ENCODE data around the gene ZCCHC8.
A peak's percentile ranks its signal among the peaks of the same experiment; 100 is the strongest.
"Not testable (repeated sequence)": the region's sequence is repeated elsewhere in the genome, so short reads cannot be mapped to it uniquely, and the experiment has no call there.

ZCCHC8 gene

DNA sequence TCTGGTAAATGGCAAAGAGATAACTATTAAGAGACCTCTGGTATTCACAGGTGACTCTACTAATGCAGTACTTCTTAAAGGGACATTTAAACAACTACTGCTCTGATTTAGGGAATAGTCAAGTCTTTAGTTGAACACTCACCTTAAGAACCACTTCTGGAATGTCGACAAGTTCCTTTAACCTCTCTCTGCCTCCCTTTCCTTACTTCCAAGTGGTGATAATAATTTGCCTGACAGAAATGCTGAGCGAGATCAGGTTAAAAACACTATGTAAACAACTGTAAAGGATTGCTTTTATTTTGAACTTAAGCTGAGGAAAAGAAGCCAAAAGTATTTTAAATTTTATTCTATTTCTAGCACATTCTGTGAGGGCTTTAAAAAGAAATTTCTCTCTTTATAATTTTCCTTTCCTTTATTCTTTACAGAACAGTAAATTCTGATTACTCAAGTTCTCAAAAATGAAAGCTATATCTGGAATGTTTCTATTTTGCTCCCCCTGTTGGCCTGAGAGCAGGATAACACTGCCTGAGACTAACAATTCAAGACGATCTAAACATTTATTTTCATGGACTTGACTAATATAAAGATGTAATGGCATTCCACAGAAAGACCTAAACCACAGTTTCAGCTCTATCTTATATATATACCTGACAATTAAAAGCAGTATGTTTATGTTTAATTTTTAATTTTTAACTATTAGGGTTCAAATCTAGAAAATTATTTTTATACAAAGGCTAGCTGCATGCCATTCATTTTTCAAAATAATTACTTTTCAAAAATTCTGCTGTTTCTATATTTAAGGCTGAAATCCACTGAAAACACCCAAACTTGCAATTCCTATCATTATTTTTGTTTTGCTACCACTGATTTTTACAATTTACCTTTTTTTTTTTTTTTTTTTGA, 29.2 kb downstream of the ZCCHC8 start:
- peak; percentile 24 for DNase-seq (ENCODE audit: low read depth)

DNA sequence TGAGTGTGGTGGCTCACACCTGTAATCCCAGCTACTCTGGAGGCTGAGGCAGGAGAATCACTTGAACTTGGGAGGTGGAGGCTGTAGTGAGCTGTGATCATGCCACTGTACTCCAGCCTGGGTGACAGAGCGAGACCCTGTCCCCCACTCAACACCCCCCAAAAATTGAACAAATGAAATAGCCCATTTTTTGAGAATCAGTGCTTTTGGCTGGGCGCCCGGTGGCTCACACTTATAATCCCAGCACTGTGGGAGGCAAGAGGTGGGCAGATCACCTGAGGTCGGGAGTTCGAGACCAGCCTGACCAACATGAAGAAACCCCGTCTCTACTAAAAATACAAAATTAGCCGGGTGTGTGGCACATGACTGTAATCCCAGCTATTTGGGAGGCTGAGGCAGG, 30.2 kb downstream of the ZCCHC8 start:
- DNase-seq (ENCODE audit: low read depth) = not testable (repeated sequence)

DNA sequence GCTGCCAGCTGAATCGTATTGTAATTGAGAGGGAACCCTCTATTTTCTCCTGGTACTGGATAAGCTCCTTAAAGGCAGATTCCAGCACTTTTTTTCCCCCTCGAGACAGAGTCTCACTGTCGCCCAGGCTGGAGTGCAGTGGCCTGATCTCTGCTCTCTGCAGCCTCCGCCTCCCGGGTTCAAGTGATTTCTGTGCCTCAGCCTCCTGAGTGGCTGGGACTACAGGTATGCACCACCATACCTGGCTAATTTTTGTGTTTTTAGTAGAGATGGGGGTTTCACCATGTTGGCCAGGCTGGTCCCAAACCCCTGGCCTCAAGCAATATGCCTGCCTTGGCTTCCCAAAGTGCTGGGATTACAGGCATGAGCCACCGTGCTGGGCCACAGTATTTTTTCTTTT, 30.9 kb downstream of the ZCCHC8 start:
- not testable (repeated sequence) for DNase-seq (ENCODE audit: low read depth)

DNA sequence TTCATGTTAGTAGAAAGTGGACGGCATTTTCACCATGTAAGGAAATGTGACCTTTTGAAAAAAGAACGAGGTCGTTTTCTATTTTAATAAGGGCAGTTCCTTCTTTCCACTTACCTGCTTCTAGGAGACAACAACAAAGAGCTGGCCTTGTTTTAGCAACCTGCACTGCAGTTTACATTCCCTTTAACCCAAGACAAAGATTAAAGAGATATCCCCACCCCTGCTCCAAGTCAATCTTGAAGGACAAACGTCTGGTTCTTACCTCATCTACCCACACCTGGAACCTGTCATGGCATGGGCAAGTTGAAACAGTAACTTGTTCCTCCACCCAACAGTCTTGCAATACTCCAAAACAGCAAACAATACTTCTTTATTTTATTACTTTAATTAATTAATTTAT, 32.7 kb downstream of the ZCCHC8 start:
- no peak for DNase-seq (ENCODE audit: low read depth)

DNA sequence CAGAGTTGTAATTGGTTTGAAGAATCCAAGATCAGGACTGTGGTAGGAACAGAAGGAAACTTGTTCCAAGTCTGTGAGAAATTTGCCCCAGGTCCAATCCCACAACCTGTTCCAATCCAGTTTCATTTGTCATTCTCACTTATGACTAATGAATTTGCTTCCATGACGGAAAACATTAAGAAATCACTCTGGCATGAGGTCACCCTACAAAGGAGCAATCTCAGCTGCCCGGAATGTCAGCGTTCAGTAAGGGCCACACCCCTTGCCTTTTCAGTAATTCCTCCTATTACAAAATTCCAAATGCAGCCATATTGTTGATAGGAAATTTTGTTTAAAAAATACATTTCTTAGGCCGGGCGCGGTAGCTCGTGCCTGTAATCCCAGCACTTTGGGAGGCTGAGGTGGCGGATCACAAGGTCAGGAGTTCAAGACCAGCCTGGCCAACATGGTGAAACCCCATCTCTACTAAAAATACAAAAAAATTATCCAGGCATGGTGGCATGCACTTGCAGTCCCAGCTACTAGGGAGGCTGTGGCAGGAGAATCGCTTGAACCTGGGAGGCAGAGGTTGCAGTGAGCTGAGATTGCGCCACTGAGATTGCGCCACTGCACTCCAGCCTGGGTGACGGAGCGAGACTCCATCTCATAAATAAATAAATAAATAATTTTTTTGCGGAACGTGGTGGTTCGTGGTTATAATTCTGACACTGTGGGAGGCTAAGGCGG, 36.3 kb downstream of the ZCCHC8 start:
- DNase-seq (ENCODE audit: low read depth) = not testable (repeated sequence)

DNA sequence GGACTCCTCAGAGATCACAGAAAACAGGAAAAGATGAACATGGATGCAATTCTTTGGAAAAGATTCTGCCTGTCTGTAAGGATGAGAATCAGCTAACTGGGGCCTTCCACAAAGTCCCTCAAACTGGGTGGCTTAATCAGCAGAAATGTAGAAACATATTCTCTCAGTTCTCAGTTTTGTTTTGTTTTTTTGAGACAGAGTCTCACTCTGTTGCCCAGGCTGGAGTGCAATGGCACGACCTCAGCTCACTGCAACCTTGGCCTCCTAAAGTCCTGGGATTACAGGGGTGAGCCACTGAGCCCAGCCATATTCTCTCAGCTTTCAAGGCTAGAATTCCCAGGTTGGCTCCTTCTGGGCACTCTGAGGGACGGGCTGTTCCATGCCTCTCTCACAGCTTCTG, 40.1 kb downstream of the ZCCHC8 start:
- DNase-seq (ENCODE audit: low read depth) = no peak

DNA sequence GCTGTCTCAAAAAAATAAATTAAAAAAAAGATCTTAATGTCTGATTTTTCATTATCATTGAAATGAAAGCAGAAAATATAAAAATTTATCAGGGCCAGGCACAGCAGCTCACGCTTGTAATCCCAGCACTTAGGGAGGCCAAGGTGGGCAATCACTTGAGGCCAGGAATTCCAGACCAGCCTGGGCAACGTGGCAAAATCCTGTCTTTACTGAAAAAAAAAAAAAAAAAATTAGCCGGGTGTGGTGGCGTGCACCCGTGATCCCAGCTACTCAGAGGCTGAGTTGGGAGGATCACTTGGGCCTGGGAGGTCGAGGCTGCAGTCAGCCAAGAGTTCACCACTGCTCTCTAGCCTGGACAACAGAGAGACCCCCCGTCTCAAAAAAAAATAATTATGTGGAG, 40.7 kb downstream of the ZCCHC8 start:
- no peak for DNase-seq (ENCODE audit: low read depth)

DNA sequence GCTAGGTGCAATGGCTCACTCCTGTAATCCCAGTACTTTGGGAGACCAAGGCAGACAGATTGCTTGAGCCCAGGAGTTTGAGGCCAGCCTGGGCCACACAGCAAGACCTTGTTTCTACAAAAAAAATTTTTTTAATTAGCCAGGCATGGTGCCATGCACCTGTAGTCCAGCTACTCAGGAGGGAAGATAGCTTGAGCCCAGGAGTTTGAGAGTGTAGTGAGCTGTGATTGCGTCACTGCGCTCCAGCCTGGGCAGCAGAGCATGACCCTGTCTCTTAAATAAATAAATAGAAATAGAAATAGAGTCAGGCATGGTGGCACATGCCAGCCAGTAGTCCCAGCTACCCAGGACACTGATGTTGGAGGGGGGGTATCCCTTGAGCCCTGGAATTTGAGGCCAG, 41.5 kb downstream of the ZCCHC8 start:
- DNase-seq (ENCODE audit: low read depth) = no peak

DNA sequence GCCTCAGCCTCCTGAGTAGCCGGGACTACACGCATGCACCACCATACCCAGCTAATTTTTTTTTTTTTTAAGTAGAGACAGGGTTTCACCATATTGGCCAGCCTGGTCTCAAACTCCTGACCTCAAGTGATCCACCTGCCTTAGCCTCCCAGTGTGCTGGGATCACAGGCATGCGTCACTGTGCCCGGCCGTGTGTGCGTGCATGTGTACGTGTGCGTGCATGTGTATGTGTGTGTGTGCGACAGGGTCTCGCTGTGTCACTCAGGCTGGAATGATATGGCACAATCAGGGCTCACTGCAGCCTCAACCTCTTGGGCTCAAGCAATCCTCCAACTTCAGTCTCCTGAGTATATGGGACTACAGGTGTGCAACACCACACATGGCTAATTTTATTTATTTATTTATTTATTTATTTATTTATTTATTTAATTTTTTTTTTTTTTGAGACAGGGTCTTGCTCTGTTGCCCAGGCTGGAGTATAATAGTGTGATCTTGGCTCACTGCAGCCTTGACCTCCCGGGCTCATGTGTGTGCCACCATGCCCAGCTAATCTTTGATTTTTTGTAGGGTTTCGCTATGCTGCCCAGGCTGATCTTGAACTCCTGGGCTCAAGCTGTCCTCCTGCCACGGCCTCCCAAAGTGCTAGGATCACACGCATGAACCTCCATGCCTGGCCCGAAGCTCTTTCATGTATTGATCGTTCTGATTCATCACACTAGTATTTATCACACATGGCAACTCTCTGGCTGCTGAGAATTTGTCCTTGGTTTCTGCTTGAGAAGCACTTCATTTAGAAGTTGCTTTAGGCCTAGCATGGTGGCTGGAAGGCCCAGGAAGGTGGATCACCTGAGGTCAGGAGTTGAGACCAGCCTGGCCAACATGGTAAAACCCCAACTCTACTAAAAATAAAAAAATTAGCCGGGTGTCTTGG, 42.4 kb downstream of the ZCCHC8 start:
- DNase-seq (ENCODE audit: low read depth) = no peak

DNA sequence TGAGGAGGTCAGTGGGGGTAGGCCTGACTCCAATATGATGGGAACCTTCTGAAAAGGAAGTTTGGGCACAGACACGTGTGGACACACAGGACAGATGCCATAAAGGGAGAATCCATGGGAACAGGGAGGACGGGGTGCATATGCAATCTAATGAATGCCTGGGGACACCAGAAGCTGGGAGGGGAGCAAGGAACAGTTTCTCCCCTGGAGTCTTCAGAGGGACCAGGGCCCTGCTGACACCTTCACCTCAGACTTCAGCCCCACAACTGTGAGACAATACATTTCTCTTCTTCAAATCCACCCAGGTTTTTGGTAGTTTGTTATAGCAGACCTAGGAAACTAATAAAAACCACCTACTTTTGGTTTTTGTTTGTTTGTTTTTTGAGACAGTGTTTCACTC, 43.1 kb downstream of the ZCCHC8 start:
- DNase-seq (ENCODE audit: low read depth) = no peak

DNA sequence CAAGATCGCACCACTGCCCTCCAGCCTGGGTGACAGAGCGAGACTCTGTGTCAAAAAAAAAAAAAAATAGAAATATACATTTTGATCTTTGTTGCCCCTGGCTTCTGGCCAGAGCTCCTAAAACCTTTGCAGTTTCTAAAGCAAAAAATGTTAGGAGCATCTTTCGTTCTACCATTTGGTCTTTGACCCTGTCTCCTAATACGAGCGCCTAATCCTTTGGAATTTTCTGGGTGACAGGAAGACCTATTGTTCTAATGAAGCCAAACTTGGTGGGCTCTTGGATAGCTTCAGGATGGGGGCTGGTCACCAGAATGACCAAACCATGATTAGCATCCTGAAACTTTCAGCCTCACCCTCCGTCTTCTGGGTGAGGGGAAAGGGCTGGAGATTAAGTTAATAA, 46.0 kb downstream of the ZCCHC8 start:
- DNase-seq (ENCODE audit: low read depth) = no peak

DNA sequence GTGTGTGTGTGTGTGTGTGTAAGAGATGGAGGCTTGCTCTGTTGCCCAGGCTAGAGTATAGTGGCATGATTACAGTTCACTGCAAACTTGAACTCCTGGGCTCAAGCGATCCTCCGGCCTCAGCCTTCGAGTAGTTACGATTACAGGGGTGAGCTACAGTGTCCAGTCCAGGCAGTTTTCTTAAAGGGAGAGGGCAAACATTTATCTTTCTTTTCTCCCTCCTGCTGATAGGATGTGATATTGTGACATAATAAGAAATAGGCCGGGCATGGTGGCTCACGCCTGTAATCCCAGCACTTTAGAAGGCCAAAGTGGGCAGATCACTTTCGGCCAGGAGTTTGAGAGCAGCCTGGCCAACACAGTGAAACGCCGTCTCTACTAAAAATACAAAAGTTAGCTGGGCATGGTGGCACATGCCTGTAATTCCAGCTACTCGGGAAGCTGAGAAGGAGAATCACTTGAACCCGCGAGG, 46.4 kb downstream of the ZCCHC8 start:
- DNase-seq (ENCODE audit: low read depth) = no peak

DNA sequence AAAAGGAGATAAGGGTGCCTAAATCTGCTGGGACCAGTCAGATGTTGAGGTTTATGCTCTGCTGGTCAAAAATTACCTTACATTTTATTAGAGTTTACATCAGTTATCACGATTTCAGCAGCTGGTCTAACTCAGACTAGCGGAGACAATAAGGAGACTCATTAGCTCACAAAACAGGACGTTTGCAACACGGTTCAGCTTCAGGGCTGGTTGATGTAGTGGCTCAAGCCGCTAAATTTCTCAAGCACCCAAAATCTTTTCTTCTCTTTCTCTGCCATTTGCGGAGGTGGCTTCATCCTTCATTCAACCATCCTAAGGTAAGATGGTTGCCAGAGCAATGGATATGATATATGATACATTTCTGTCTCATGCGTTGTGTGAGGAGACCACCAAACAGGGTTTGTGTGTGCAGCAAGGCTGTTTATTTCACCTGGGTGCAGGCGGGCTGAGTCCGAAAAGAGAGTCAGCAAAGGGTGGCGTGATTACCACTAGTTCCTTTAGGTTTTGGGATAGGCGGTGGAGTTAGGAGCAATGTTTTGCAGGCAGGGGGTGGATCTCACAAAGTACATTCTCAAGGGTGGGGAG, 47.9 kb downstream of the ZCCHC8 start:
- no peak for DNase-seq (ENCODE audit: low read depth)

DNA sequence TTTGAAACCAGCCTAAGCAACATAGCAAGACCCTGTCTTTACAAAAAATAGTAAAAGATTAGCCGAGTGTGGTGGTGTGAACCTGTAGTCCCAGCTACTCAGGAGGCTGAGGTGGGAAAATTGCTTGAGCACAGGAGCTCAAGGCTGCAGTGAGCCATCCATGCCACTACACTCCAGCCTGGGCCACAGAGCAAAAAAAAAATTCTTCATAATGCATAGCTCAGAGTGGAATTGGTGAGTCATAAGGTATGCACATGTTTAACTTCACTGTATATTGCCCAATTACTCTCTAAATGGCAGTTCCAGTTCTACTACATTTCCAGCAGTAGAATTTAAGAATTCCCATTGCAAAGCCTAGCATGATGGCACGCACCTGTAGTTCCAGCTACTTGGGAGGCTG, 51.4 kb downstream of the ZCCHC8 start:
- DNase-seq (ENCODE audit: low read depth) = no peak

DNA sequence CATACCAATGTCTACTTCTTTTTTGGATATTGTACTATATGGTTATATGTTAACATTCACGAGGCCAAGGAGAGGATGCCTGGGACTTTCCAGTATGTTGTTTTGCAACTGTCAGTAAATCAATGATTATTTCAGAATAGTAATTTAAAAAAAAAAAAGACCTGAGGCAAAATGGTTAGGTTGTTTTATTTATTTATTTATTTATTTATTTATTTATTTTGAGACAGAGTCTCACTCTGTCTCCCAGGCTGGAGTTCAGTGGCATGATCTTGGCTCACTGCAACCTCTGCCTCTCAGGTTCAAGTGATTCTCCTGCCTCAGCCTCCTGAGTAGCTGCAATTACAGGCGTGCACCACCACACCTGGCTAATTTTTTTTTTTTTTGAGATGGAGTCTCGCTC, 52.9 kb downstream of the ZCCHC8 start:
- not testable (repeated sequence) for DNase-seq (ENCODE audit: low read depth)

DNA sequence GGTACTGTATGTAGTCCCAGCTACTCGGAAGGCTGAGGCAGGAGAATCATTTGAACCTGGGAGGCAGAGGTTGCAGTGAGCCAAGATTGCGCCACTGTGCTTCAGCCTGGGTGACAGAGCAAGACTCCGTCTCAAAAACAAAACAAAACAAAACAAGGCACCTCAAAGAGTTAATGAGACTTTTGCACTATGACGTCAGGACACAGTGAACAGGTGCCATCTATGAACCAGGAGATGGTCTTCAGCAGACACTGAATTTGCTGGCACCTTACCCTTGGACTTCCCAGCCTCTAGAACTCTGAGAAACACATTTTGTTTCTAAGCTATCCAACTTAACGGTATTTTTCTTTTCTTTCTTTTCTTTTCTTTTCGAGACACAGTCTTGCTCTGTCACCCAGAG, 54.3 kb downstream of the ZCCHC8 start:
- not testable (repeated sequence) for DNase-seq (ENCODE audit: low read depth)

DNA sequence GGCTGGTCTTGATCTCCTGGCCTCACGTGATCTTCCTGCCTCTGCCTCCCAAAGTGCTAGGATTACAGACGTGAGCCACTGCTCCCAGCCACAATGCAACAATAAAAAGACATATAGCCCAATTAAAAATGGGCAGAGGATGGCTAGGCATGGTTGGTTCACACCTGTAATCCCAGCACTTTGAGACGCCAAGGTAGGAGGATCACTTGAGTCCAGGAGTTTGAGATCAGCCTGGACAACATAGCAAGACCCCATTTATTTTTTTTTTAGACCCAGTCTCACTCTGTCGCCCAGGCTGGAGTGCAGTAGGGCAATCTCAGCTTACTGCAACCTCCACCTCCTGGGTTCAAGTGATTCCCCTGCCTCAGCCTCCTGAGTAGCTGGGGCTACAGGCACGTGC, 56.7 kb downstream of the ZCCHC8 start:
- not testable (repeated sequence) for DNase-seq (ENCODE audit: low read depth)

DNA sequence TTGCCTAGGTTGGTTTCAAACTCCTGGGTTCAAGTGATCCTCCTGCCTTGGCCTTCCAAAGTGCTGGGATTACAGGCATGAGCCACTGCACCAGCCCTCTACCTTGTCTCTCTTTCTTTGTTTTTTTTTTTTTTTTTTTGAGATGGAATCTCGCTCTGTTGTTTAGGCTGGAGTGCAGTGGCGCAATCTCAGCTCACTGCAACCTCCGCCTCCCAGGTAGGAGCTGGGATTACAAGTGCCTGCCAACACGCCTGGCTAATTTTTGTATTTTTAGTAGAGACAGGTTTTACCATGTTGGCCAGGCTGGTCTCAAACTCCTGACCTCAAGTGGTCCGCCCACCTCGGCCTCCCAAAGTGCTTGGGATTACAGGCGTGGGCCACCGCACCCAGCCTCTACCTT, 61.9 kb downstream of the ZCCHC8 start:
- not testable (repeated sequence) for DNase-seq (ENCODE audit: low read depth)

DNA sequence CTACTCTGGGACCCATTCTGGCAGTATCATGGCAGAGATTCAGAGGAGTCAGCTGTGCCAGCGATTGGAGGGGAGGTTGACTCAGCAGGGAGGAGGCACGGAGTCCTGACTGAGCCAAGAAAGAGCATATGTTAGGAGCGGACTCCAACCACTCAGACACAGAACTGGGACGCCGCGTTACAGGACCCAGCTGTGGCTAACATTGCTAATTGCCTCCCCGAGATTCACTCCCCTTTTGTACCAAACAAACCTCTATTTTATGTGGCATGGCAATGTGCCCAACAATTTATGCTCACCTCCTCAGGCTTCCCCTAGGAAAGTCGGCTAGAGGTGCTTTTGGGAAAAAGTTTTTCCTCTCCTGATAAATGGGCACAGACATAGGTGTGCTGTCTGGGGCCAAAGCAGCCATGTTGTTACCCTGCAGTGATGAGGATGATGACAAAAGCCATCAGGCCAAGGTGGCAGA, 63.0 kb downstream of the ZCCHC8 start:
- no peak for DNase-seq (ENCODE audit: low read depth)

DNA sequence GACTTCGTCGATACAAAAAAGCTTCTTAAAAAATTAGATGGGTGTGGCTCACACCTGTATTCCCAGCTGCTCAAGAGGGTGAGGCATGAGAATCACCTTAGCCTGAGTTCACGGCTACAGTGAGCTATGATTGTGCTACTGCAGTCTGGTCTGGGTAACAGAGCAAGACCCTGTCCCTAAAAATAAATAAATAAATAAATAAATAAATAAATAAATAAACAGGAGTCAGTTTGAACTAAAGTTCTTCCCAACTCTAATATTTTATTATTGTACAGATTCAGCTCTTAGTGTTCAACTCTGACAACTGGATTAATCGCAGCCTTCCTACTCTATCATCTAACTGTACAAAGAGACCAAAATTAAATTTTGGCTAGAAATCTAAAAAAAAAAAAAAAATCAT, 65.5 kb downstream of the ZCCHC8 start:
- DNase-seq (ENCODE audit: low read depth) = no peak

DNA sequence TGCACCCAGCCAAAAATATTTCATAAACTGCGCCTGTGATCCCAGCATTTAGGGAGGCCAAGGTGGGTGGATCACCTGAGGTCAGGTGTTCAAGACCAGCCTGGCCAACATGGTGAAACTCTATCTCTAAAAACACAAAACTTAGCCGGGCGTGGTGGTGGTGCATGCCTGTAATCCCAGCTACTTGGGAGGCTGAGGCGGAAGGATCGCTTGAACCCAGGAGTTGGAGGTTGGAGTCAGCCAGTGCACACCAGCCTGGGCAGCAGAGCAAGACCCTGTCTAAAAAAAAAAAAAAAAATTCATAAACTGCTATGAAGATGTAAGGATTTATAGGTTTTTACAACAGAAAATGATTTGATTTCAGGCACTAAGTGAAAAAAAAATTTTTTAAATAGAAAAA, 71.7 kb downstream of the ZCCHC8 start:
- DNase-seq (ENCODE audit: low read depth) = not testable (repeated sequence)

DNA sequence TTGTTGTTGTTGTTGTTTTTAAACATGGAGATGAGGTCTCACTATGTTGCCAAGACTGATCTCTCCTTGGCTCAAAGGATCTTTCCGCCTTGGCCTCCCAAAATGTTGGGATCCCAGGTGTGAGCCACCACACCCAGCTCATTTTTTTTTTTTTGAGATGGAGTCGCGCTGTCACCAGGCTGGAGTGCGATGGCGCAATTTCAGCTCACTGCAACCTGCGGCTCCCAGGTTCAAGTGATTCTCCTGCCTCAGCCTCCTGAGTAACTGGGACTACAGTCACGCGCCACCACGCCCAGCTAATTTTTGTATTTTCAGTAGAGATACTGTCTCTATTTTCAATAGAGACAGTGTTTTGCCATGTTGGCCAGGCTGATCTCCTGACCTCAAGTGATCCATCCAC, 73.3 kb downstream of the ZCCHC8 start:
- DNase-seq (ENCODE audit: low read depth) = no peak

All from CMK (cell line).